ENCODE measurements around the gene PDE4B.

PDE4B gene

DNA sequence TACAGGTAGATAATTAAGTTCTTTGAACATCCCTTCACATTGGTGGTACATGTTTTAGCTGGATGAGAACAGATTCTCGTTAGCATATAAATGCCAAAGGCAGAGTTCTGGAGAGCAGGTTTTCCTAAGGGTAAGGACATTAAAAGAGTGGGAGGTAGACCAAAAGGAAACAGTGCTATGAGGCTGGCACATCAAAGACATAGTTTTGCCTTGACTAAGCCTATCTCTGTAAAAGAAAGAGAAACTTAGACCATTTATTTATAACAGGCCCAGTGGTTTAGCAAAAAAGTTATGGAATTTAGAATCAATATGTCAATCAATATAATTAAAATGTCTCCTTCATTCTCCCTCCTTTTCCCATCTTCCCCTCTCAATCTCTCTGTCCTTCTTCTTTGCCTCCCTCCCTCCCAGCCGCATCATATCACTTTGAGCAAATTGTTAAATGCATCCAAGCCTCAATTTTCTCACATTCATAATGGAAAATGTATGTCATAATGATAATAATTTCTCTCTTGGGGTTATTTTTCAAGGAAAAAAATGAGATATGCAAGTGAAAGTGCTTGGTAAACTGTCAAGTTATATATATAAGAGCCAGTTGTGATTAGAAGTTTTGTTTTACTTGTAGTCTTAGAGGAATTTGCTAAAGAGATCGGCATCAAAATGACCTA lies 531.4 kb downstream of the PDE4B start:
- no peak for DNase-seq

DNA sequence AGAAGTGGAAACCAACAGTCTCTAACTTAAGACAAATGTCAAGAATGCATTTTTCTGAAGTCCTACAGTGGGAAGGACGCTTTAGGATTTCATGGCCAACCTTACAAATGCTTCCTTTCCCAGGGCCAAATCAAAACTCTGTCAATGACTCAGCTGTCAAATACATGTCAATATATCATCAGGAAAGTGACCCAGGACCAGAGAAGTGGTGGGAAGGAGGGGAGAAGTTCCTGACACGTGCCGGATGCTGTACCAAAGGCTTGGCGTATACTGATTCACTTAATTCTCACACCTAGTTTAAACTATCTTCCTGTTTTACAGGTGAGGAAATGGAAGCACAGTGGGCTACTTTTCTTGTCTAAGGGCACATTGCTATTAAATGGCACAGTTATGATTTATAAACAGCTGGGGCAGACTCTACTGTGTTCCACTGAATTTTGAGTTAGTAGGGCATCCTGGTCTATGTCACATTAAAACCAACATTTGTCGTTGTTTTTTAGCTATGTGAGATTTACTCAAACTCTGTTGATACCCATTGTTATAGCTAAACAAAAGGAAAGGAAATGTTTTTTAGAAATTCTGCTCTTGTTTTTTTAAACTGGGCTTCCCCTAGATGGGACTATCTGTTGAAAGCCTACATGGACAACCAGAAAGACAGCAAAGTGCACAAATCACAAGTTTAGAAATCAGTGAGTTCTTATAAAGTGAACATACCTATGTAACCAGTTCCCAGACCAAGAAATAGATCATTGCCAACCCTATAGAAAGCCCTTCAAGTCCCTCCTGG lies 533.1 kb downstream of the PDE4B start:
- DNase-seq, result no peak

DNA sequence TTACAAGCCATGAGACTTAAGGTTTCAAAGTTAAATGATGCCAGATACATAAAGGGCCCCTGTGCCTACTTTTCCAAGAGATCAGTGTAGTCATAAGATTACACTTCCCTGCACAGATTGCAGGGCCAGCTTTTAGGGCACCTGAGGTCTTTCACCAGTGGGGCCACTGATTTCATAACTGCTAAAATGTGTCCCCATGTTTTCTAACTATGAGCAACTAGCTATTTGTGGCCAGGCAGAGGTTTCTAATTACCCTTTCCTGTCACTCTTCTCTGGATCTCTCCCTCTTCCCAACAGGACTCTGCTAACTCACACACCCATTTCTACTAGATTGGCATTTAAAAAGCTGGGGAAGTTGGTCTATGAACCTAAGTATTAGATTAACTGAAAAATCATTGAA lies 534.2 kb downstream of the PDE4B start:
- no peak for DNase-seq

DNA sequence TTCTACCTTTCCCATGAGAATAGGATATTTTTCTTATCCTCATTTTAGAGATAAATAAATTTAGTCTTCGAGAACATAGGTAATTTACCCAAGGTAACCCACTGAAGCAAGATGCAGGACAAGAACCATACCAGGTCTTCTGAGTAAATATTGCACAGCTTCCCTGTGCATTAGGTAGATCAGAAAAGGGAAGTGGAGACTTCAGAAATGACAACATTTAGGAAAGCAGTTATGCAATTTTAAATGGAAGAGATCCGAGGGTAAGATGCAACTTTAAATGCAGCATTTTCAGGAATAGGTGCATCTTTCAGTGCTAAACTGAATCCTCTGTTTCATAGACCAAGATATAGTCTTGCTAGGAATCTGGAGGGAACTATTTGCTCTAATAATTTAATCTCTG lies 534.9 kb downstream of the PDE4B start:
- DNase-seq, result no peak

DNA sequence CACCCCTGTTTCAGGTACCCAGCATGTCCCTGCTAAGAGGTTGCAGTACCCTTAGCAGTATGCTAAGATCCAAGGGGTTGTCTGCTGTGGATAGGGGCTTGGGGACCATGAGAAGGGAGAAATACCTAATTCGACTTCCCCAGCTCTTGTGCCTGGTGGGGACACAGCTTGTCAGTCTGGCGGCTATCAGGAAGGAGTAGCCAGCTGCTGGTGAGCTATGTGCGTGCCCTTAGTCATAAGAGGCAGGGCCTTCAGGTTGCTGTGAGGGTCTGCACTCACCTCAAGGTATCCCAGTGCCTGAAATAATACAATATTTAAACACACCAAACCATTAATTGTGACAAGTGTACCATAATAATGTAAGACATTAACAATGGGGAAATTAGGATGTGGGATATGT lies 536.2 kb downstream of the PDE4B start:
- no peak for DNase-seq

DNA sequence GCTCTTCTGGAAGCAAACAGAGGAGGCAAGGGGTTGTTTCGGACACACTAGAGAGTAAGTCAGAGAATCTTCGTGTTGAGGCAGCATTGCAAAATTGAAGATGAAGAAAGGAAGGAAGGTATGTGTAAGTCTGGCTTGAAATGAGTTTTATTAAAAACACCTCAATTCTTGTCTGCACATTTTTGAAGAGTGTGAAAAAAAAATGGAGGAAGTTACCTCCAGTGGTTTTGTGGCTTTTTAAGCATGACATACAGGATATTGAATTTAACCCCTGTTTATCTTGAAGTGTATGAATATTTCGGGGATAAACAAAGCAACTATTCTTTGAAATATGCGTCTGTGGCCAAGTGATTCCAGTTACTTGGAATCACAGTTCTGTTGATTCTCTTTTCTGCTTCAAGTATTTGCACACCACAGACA lies 538.0 kb downstream of the PDE4B start:
- DNase-seq, result no peak

DNA sequence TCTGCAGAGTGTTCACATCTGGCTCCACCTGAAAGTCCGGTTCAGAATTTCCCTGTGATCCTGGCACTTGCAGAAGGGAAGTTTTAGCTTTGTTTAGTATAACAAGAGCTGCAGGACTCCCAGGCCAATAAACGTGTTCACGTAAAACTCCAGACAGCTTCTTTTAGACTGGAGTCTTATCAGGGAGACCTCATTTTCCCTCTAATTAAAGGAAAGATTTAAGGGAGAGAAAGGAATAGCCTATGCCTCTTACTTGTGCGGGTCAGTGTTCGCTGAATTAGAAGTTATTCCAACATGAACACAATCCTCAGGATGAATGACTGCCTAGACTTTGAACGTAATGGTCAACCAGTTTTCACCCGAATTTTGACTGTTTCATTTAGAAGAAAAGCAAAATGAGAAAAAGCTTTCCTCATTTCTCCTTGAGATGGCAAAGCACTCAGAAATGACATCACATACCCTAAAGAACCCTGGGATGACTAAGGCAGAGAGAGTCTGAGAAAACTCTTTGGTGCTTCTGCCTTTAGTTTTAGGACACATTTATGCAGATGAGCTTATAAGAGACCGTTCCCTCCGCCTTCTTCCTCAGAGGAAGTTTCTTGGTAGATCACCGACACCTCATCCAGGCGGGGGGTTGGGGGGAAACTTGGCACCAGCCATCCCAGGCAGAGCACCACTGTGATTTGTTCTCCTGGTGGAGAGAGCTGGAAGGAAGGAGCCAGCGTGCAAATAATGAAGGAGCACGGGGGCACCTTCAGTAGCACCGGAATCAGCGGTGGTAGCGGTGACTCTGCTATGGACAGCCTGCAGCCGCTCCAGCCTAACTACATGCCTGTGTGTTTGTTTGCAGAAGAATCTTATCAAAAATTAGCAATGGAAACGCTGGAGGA lies 539.2 kb downstream of the PDE4B start:
- no peak for DNase-seq

DNA sequence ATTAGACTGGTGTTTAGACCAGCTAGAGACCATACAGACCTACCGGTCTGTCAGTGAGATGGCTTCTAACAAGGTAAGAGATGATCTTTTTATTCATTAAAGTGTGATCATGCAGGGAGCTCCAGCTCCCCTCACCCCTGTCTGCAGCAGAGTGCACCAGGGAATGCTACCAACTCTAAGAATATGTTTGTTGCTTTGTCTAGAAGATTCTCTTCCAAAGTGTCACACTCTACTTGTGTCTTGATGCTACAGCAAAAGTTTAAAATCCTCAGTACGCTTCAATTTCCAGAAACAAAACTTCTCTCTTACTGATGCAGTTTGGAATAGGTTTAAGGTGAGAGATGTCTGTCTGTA lies 539.8 kb downstream of the PDE4B start:
- no peak for DNase-seq

DNA sequence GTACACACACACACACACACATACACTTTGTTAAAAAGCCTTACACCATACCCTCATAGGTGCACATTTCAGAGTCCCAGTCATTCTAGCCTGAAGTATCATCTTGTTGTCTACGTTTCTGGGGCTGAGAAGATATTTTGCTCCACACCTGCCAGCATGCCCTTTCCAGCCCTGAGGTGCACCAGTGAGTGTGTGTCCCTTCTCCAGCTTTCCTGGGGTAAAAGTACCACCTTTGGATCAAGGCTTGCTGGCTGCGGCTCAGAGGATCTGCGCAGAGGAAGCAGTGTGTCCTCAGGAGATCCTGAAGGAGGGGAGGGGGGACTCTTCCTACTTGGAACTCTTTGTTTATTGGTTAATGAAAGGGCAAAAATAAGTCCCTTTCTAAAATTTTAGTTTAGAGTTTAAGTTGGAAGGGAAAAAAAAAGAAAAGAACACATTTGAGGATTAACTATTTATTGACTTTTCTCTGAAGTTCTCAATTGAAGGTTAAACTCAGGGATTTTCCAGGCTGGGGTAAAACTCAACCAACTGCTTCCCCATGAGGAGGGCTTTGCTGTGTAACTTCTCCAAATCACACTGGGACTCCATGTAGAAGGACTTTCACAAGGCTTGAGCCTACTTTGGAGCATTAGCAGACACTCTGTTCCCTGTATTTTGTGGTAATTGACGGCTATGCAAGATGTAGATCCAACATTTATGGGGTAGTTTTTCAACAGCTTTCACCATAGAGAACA lies 540.9 kb downstream of the PDE4B start:
- DNase-seq, result no peak

DNA sequence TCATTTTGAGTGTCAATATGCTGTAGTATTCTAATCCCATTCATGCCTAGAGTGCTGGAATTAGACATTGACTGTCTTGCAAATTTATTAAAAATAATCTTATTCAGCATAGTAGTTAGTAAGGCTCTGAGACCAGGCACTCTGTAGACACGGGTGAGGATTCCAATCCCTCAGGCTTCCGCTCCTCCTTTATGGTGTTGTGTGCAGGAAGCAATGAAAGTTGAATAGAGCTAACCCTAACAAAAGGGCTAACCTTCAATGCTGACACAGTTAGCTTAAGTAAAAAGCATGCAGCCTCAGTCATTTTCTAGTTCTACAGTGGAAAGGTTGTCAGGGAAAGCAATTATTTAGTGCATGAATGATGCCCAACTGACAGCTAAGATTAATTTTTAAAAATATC lies 541.6 kb downstream of the PDE4B start:
- no peak for DNase-seq

DNA sequence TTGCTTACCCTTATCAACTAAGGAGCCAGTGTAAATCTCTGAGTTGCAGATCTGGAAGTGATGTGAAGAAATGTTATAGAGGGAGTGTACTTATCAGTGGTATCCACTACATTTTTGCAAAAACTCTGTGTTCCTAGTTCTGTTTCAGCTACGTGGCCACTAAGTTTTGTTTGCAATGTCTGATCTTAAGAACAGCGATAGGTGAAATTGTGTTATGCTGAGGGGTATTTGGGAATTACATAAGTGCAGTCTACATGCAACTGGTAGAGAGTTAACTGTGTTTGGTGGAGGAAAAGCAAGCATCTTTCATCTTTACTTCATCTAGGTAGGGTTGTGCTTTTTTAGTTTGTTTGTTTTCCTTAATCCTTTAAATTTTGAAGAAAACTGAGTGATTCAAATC lies 542.4 kb downstream of the PDE4B start:
- no peak for DNase-seq

DNA sequence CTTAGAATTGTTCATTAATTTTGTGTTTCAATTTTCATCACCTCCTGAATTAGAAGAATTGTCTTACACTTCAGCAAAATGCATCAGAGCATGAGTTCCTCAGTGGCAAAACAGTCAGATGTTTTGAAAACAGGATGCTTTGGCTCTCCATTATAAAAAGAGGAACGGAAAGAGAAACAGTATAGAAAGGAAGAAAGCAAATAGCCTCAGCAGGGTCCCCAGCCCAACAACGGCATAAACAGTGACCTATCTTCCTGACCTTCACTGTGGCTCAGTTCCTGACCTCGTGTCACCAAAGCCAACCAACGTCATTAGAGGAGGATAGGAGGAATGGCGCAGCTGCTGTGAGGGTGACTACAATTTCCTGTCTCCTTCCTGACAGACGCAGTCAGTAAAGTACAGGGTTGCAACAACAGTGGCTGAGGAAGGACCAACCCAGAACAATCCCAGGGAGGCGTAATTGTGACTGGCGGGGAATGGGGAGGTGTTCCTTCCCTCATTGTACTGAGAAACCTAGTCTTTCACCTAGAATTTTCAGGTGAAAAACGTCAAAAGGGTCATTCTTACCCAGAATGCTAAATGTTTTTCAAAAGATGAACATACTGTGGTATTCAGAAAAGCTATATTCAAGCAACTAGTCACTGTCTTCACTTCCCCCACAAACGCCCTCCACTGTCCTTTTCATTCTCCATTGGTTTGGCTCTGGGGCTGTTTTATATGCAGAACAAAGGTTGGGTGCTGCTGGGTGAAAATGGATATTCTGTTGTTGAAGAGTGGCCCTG lies 543.4 kb downstream of the PDE4B start:
- no peak for DNase-seq

DNA sequence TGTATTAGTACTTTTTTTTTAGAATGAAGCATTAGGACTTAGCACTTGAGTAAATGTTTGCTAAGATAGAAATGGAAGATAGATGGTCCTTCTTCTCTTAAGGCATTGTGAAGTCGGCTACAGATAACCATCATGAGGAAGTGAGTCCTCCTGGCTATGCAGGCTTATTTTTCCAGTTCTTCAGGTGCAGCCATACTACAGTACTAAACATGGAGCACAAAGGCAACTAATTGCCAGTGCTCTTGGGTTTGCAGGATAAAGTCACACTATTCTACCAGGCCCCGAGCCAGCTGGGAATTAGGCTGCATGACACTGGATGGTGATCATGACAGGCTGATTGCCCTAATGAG lies 543.9 kb downstream of the PDE4B start:
- DNase-seq, result no peak

DNA sequence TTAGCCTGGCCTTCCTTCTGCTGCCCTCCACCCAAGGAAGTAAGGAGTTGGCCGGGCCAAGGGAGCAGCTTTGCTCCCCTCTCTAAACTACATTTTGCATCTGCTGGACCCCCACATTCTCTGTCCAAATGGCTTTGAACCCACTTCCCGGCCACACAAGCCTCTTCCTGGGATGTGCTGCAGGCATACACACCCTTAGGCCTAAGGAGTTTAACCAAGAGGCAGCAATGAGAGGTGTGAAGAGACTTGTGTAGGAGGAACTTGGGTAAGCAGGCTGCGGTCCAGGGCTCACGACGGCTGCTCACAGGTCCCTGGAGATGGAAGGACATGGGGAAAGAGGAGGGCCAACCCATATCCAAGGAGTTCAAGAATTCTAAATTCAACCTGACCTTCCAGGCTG lies 544.6 kb downstream of the PDE4B start:
- no peak for DNase-seq

DNA sequence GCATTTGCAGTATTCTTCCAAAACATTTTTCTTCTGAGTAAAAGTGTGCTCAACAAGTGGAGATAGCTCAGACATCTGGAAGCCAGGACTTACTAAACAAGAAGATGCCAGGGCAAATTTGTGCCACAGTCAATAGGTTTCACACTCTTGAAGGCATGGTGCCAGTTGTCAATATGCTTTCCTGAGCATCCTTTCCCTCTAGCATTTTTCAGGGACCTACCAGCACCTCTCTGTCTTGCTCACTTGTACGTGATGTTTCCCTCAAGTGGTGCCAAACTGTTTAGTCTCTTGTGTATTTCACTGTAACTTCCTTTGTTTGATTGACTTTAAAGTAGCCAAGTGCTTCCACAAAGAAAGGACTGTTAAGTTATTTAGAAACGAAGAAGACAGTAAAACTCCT lies 547.2 kb downstream of the PDE4B start:
- no peak for DNase-seq

DNA sequence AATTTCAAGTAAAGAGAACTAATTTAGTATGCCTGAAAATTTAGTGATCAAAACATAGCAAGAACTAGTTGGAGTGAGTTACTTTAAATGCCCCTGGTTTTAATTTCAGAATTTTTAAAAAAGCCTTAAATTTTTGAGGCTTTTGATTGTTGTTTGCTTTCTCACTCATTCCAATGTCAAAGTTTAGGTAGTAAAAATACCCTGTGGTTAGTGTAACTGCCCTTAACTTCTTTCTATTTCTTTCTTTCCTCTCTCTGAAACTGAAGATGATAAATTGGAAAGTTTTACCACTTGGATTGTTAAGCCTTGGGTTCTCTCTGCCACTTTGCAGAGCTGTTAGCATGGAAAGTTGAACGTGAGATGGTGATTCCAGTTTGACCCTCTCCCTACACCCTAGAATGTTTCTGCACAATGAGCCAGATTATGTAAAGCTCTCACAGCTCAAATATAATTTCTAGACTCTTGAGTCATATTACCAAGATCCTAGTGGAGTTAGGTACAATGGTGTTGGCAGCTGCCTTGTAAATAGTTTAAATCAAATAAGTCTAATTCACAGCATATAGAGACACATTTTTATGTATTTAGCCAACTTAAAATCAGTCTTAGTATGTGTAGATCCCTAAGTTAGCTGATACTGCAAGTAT lies 548.9 kb downstream of the PDE4B start:
- DNase-seq, result no peak

DNA sequence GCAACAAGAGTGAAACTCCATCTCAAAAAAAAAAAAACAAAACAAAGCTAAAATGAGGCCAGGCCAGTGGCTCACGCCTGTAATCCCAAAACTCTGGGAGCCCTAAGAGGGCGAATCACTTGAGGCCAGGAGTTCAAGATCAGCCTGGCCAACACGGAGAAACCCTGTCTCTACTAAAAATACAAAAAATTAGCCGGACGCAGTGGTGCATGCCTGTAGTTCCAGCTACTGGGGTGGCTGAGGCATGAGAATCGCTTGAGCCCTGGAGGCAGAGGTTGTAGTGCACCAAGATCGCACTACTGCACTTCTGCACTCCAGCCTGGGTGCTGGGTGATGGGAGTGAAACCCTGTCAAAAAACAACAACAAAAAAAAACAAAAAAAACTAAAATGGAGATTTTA lies 550.0 kb downstream of the PDE4B start:
- DNase-seq, result no peak

DNA sequence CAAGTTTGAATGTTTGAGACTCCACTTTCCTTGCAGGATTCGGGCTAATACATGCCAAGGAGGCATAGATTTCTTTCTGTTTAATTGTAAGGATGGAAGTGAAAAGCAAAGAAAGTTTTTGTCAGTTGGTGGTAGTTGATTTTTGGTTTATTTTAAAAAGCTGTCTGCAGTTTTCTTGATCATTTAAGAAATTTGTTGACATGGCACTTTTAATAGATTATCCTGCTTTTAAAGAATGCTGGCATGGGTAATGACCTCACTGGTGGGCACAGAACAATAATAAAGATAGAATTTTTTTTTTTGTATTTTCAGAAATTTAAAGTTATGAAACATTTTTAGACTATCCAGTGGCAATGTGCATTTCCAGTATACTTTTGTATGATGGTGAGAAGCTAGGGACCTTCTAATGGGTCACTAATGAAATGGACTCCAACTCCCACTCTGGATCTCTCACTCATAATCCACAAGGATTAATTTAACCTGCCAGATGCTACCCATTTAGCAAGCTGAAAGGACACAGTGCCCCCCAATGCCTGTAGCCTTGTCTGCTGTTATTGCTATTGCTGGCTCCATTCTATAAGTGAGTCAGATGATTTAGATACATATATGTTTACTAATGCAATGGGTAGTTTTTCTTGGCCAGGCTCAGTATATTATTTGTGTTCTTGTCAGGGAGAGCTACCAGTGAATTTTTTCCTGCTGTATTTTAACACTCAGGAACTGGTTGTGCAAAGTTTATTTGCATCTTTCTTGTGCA lies 551.1 kb downstream of the PDE4B start:
- no peak for DNase-seq

DNA sequence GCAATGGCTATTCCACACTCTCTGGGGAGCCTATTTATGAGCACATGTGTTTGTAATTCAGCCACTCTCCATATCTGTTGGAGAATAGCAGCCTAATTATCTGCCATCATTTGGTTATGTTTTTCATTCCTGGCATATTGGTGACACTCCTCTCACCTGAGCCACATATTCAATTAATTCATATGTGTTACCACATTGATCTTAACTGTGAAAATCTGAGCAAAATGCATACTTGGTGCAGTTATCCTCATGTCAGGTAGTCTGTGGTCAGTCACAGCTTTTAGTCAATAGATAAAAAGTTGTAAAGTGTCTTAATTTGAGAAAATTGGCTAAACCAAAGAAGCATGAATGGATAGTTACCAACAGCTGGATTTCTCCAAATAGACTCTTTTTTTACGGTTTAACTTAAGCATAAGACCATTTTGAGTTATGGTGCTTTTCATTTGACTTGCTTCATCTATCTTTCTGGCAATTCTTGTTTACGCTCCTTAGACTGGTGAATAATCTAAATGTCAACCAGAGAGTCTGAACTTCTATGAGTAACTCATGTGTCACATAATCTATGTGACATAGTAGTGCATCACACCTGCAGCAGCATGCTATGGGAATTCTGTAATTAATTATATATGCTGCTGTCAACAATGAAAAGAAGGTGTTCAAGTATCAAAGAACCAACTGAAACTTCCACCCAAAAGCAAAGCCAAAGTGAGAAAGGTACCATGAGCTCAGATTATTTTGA lies 553.5 kb downstream of the PDE4B start:
- DNase-seq, result no peak

DNA sequence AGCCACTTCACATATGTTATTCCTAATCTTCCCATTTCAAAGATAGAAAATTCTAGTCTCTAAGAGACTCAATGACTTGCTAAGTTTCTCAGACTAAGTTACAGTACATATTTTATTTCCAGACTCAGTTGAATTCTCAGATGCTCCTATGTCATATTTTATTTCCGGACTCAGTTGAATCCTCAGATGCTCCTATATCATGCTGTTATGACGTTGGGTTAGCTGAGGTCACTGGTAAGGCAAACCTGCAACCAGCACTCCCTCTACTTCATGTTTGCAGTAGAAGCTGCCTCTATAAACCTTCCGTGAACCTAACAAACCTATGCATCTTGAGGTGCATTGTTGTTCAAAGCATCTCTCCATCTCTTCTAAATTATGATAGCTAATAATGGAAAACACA lies 554.2 kb downstream of the PDE4B start:
- DNase-seq, result no peak

Data from NCI-H2081 (cell line).